Thyroid gland (tissue), 4 donors: Measurements from ENCODE around the gene SLC2A9. TPM values are rescaled to one million over a fixed set of nuclear protein-coding genes. Genes with fewer than 3 reads are reported as not detected.

Experiments used
- DNase-seq, 2 donors: peaks; one replicate each; pipeline ENCODE4 v3.0.0-alpha.2; 2019
- H3K27ac ChIP-seq, 3 donors: fragments of 200-600 bp; sonication (generic); 1 replicate in 2 of 3; 2 replicates in 1 of 3; pipeline ENCODE4 v1.5.1; 2016 to 2019; ENCODE audit warnings: mild to moderate bottlenecking in 1 of 3, moderate library complexity in 1 of 3
- H3K27me3 ChIP-seq: fragments of 200-600 bp; sonication (generic); one replicate; pipeline ENCODE4 v1.5.1; 2019
- H3K36me3 ChIP-seq, 2 donors: fragments of 200-600 bp; sonication (generic); one replicate each; pipeline ENCODE4 v1.5.1; 2016 to 2019
- H3K4me1 ChIP-seq, 2 donors: fragments of 200-600 bp; sonication (generic); one replicate each; pipeline ENCODE4 v1.5.1; 2017 to 2019
- H3K4me3 ChIP-seq, 3 donors: fragments of 200-600 bp; sonication (generic); replicated peaks in 1 of 3; 1 replicate in 2 of 3; 2 replicates in 1 of 3; pipeline ENCODE4 v1.5.1; 2016; ENCODE audit warnings: mild to moderate bottlenecking in 1 of 3
- H3K9me3 ChIP-seq: fragments of 200-600 bp; sonication (generic); one replicate; pipeline ENCODE4 v1.5.1; 2017
- CTCF ChIP-seq, 6 experiments: fragments of 200-600 bp in 3 of 6; fragments of 450-650 bp in 3 of 6; sonication (generic) in 3 of 6; IDR thresholded peaks; one replicate each; pipeline ENCODE4 v1.5.1; 2016 to 2019; ENCODE audit warnings: antibody characterized with exemption in 6 of 6, mild to moderate bottlenecking in 2 of 6, inconsistent platforms in 1 of 6, moderate library complexity in 1 of 6
- POLR2A ChIP-seq, 2 donors: fragments of 450-650 bp; IDR thresholded peaks; one replicate each; pipeline ENCODE4 v1.6.1; 2017; ENCODE audit warnings: antibody characterized with exemption in 2 of 2, mild to moderate bottlenecking in 2 of 2, moderate library complexity in 1 of 2
- WGBS, 2 donors: methylation state at CpG; one replicate each; pipeline ENCODE4 v1.1.5; 2017; 5-methylcytosine and 5-hydroxymethylcytosine counted together
- intact Hi-C: fragments of 100-400 bp; cut with DNase I; formaldehyde crosslinking; loops from one replicate; pipeline ENCODE4 v1.15.1; 2023
- total RNA-seq, 4 donors: library from RNA; depleted of rRNA; stranded (reverse); fragments of >200 nt; gene quantifications; one replicate each; pipeline ENCODE4 v1.2.3, GENCODE V29; 2016

The SLC2A9 gene
- total RNA-seq, 4 donors from 2014 or later: 5.0 to 21.2 (median 9.2) TPM

DNA sequence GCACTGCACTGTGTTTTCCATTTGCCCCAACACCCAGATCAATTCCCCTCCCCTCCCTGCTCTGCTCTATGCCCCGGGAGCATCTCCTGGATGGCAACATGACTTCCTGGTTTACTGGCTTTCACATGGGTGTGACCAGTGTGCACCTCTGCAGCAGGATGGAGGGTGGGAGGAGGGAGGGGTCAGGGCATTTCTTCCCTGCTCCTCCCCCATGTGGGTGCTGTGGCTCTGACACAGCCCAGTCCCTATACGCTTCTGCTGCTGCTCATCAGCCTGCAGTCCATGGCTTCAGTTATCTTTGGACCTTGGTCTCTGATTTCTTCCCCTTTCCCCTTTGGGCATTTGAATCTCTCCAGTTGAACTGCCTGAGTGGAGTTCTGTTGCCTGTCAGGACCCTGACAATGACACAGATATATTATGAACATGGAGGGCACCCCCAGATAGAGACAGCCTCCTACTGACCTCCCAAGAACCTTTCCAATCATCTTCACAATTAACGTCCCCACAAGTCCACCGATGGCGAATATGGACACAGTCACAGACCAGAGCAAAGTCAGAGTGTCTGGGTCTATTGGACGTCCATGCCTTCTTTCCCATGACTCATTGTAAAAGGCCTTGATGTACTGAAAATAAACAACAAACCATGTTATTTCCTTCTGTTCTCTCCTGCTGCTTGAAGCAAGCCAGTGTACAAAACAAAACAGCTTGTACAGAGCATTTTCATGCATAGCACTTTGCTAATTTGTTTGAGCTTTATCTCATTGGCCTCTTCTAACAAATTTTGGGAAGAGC, 24.8 kb downstream of the SLC2A9 start:
- peaks cover 8 to 10% of the 10 kb centered on the region in 2 donors for H3K4me1 ChIP-seq
- TF ChIP-seq POLR2A (IDR thresholded peaks at IDR 0.05) (no peak), CTCF (IDR thresholded peaks at IDR 0.05) (no peak)
- intact Hi-C loops: no loop called here
- no peak overlapping the region for H3K27ac ChIP-seq
- DNase-seq: no peak
- no peaks in the 10 kb centered on the region for H3K27me3 ChIP-seq
- no peaks in the 10 kb centered on the region for H3K36me3 ChIP-seq
- WGBS, 2 donors: 69 to 74% methylated on average over 6 of the region's 6 CpGs
- H3K9me3 ChIP-seq: no peaks in the 10 kb centered on the region
- H3K4me3 ChIP-seq: no peak overlapping the region

DNA sequence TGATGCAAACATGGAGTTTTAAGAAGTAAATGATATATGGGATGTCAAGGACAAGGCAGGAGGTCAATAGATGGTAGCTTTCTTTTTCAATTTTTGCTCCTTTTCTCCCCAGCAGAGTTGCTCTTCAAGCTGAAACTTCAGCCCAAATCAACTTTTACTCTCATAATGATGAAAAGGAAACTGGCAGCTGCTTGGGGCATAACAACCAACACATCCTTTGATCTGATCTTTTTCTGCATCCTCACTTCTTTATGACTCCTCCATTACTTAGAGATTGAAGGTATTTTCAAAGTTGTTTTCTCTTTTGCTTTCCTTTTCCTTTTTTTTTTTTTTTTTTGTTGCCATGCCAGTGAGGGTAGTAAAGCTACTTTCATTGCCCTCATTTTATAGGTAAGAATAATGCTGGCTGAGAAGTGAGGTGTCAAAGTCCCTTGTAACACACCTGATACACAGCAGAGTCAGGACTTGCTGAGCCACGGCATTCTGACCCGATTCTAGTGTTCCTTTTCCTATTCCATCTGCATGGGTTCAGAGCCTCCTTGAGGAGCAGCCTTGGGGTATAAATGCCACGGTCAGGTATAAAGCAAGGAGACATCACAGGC, 26.9 kb downstream of the SLC2A9 start:
- Histone ChIP-seq H3K4me3 (no peak overlapping the region), H3K27me3 (no peaks in the 10 kb centered on the region), H3K27ac (no peak overlapping the region), H3K9me3 (no peaks in the 10 kb centered on the region), H3K36me3 (no peaks in the 10 kb centered on the region), H3K4me1 (peaks cover 8 to 10% of the 10 kb centered on the region in 2 donors)
- TF ChIP-seq CTCF (IDR thresholded peaks at IDR 0.05) (no peak), POLR2A (IDR thresholded peaks at IDR 0.05) (no peak)
- DNase-seq: no peak
- intact Hi-C loops: no loop called here
- WGBS, 2 donors: 81 to 93% methylated on average over 3 of the region's 3 CpGs

GRCh38 chr4:9989918-9990635, 31.2 kb downstream of the SLC2A9 start:
- intact Hi-C loops: no loop called here
- TF ChIP-seq POLR2A (IDR thresholded peaks at IDR 0.05): no peak
- no peak for TF ChIP-seq CTCF (IDR thresholded peaks at IDR 0.05)
- DNase-seq: no peak
- H3K36me3 ChIP-seq: no peaks in the 10 kb centered on the region
- no peak overlapping the region for H3K27ac ChIP-seq
- no peak overlapping the region for H3K4me3 ChIP-seq
- H3K27me3 ChIP-seq: no peaks in the 10 kb centered on the region
- peaks cover 8 to 10% of the 10 kb centered on the region in 2 donors for H3K4me1 ChIP-seq
- WGBS, 2 donors: 88 to 90% methylated on average over 10 of the region's 10 CpGs
- H3K9me3 ChIP-seq: no peaks in the 10 kb centered on the region

DNA sequence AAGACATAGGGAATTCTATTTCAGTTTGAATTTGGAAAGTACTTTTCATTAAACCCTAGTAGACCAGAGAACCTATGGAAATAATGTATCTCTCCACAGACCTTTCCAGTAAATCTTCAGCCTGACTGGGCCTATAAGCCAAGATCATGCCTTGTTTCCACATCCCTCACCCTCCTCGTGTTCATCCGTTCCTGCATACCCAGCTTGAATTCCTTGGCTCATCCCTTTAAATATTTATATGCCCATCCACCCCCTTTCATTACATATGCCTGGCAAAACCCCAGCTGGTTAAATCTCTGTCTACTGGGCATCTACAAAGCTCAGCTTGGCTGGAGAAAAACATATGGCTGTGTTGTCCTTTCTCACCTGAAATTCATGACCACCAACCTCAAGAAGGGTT, 32.4 kb downstream of the SLC2A9 start:
- no peak for DNase-seq
- 92 to 96% methylated on average over 2 of the region's 2 CpGs for WGBS, 2 donors

More for the DNA sequence above, 32.4 kb downstream of the SLC2A9 start:
- TF ChIP-seq POLR2A (IDR thresholded peaks at IDR 0.05) (no peak), CTCF (IDR thresholded peaks at IDR 0.05) (no peak)
- Histone ChIP-seq H3K27me3 (no peaks in the 10 kb centered on the region), H3K9me3 (no peaks in the 10 kb centered on the region), H3K4me3 (no peak overlapping the region), H3K36me3 (no peaks in the 10 kb centered on the region), H3K27ac (no peak overlapping the region), H3K4me1 (peaks cover 8 to 10% of the 10 kb centered on the region in 2 donors)
- intact Hi-C loops: no loop called here
